K562 (cell line): Measurements from ENCODE around the gene TMPRSS5. TPM values are rescaled to one million over a fixed set of nuclear protein-coding genes. Genes with fewer than 3 reads are reported as not detected.

Experiments
- BDP1 ChIP-seq: IDR thresholded peaks from 3 replicates; pipeline ENCODE4 v1.6.1; 2011; ENCODE audit not compliant: insufficient read length, insufficient read depth
- ELF4 ChIP-seq: fragments of 450-650 bp; formaldehyde crosslinking; IDR thresholded peaks from 2 replicates; pipeline ENCODE4 v1.4.0; 2022; ENCODE audit warnings: missing genetic modification characterization
- FOXJ2 ChIP-seq: fragments of 200-800 bp; sonication (Bioruptor generic); IDR thresholded peaks from 2 replicates; pipeline ENCODE4 v1.6.1; 2016; ENCODE audit warnings: missing genetic modification characterization, missing compliant biosample characterization
- FOXM1 ChIP-seq, 2 experiments: fragments of 450-650 bp in 1 of 2; sonication (generic) in 1 of 2; formaldehyde crosslinking in 1 of 2; IDR thresholded peaks; 2 replicates each; pipeline versions ENCODE4 v1.6.1 to v1.9.0; 2017 to 2022; ENCODE audit warnings: low read depth in 2 of 2, mild to moderate bottlenecking in 2 of 2, missing genetic modification reagents in 1 of 2, moderate library complexity in 1 of 2
- KAT8 ChIP-seq: fragments of 450-650 bp; IDR thresholded peaks from 2 replicates; pipeline ENCODE4 v1.6.1; 2016; ENCODE audit warnings: low read depth, mild to moderate bottlenecking
- MYNN ChIP-seq, 2 experiments: sonication (generic); formaldehyde crosslinking in 1 of 2; IDR thresholded peaks; 2 replicates each; pipeline versions ENCODE4 v1.5.0 to v1.6.1; 2016 to 2020; ENCODE audit warnings: antibody characterized with exemption in 1 of 2, missing genetic modification reagents in 1 of 2
- RBM25 ChIP-seq: fragments of 200-400 bp; formaldehyde crosslinking; IDR thresholded peaks from 2 replicates; pipeline ENCODE4 v1.6.1; 2018; ENCODE audit warnings: low read length, low read depth, moderate library complexity; ENCODE audit not compliant: severe bottlenecking
- RHOXF2B ChIP-seq: fragments of 250-450 bp; sonication (Bioruptor Pico); conservative IDR thresholded peaks from 2 replicates; pipeline ENCODE4 v1.5.1; 2021
- SPI1 ChIP-seq: IDR thresholded peaks from 2 replicates; pipeline ENCODE4 v1.6.1; 2011; ENCODE audit warnings: low read depth, low read length, control low read depth, borderline replicate concordance
- THRAP3 ChIP-seq: fragments of 450-650 bp; IDR thresholded peaks from 2 replicates; pipeline ENCODE4 v1.6.1; 2016; ENCODE audit warnings: mild to moderate bottlenecking, inconsistent platforms, borderline replicate concordance
- UBTF ChIP-seq, 2 experiments: IDR thresholded peaks; 2 replicates each; pipeline ENCODE4 v1.6.1; 2012; ENCODE audit warnings: improper control_type of control experiment in 2 of 2, low read depth in 2 of 2, low read length in 2 of 2, borderline replicate concordance in 1 of 2
- YY1 ChIP-seq, 3 experiments: IDR thresholded peaks; 2 replicates each; pipeline ENCODE4 v1.6.1; 2011; ENCODE audit warnings: low read length in 2 of 3, mild to moderate bottlenecking in 2 of 3, moderate library complexity in 2 of 3, borderline replicate concordance in 1 of 3, control low read depth in 1 of 3, low read depth in 1 of 3; ENCODE audit not compliant: insufficient read depth in 3 of 3, insufficient replicate concordance in 2 of 3, control insufficient read depth in 1 of 3, insufficient read length in 1 of 3; ENCODE audit errors: extremely low read depth in 1 of 3
- ZBTB1 ChIP-seq: sonication (generic); formaldehyde crosslinking; IDR thresholded peaks from 2 replicates; pipeline ENCODE4 v1.8.1; 2023; ENCODE audit warnings: missing genetic modification reagents, low read depth, mild to moderate bottlenecking, borderline replicate concordance
- ZBTB2 ChIP-seq: fragments of 450-650 bp; IDR thresholded peaks from 2 replicates; pipeline ENCODE4 v1.6.1; 2016; ENCODE audit warnings: antibody characterized with exemption
- ZFX ChIP-seq: sonication (generic); formaldehyde crosslinking; IDR thresholded peaks from 2 replicates; pipeline ENCODE4 v1.8.0; 2022; ENCODE audit warnings: mild to moderate bottlenecking, missing genetic modification reagents, moderate library complexity
- ZNF408 ChIP-seq: fragments of 250-450 bp; sonication (Bioruptor Pico); IDR thresholded peaks from 2 replicates; pipeline ENCODE4 v1.4.0; 2020; ENCODE audit warnings: low read depth, mild to moderate bottlenecking, moderate library complexity
- ZNF41 ChIP-seq: fragments of 250-450 bp; sonication (Bioruptor Pico); conservative IDR thresholded peaks from 2 replicates; pipeline ENCODE4 v1.4.0; 2020; ENCODE audit warnings: mild to moderate bottlenecking
- ZSCAN32 ChIP-seq: fragments of 450-650 bp; formaldehyde crosslinking; IDR thresholded peaks from 2 replicates; pipeline ENCODE4 v1.4.0; 2020; ENCODE audit warnings: mild to moderate bottlenecking, moderate library complexity
- polyA plus RNA-seq, 8 experiments: library from polyadenylated mRNA; depleted of rRNA in 4 of 8; stranded (reverse) in 5 of 8; unstranded in 3 of 8; fragments of >200 nt; fragmentation: Nextera tagmentation in 2 of 8; fragmentation: Illumina TruSeq in 1 of 8; extraction: Ambion mirVana in 2 of 8; extraction: Trizol in 1 of 8; gene quantifications; 2 replicates each; pipeline versions ENCODE4 v1.2.1 to v1.2.3, GENCODE V29; 2011 to 2014; ENCODE audit warnings: inconsistent platforms in 1 of 8, missing spikeins in 1 of 8
- total RNA-seq, 7 experiments: library from RNA; depleted of rRNA in 6 of 7; stranded (reverse); fragments of >200 nt in 6 of 7; fragmentation: Illumina TruSeq in 2 of 7; extraction: Trizol in 2 of 7; gene quantifications; 2 replicates each; pipeline versions ENCODE4 v1.2.1 to v1.2.3, GENCODE V29; 2011 to 2021; ENCODE audit warnings: low replicate concordance in 1 of 7
- TF ChIP-seq, protein P1 (sequence below): sonication (generic); formaldehyde crosslinking; IDR thresholded peaks from 2 replicates; pipeline ENCODE4 v1.8.0; 2022; ENCODE audit warnings: missing genetic modification reagents, mild to moderate bottlenecking, borderline replicate concordance

The TMPRSS5 gene
- total and polyA plus RNA-seq, 9 of the 15 experiments (the other 6 are each of a cell fraction or from before 2014, with no cell fraction given): 0.07 to 0.49 (median 0.17) TPM; not detected in 1

GRCh38 chr11:113690619-113691569 lies 15.2 kb downstream of the TMPRSS5 start (continued):
- TF ChIP-seq ZBTB1 (CRISPR knock-in tag) (peak; percentile 61; the same call in 1 of the 2 replicates), FOXM1 (IDR thresholded peaks at IDR 0.05; ENCODE audit: low read depth) (no peak), FOXM1 (CRISPR knock-in tag; IDR thresholded peaks at IDR 0.05; ENCODE audit: low read depth) (no peak), KAT8 (no peak), RHOXF2B (CRISPR knock-in tag) (no peak), ZNF41 (CRISPR knock-in tag) (no peak), ZBTB2 (peak; percentile 62; the same call in 1 of the 2 replicates), ZFX (CRISPR knock-in tag) (peak; percentile 61), ELF4 (CRISPR knock-in tag) (peak; percentile 26; the same call in 1 of the 2 replicates), UBTF (IDR thresholded peaks at IDR 0.05; ENCODE audit: borderline replicate concordance in 1 of 2, low read depth in 2 of 2, low read length in 2 of 2) (peak in 1 of 2 experiments; percentile 61; a peak in 1 of 4 replicates), MYNN (IDR thresholded peaks at IDR 0.05) (peak; percentile 91), MYNN (CRISPR knock-in tag; IDR thresholded peaks at IDR 0.05) (no peak), THRAP3 (no peak), SPI1 (no peak), ZSCAN32 (CRISPR knock-in tag) (no peak), BDP1 (no peak), RBM25 (no peak), FOXJ2 (no peak), YY1 (IDR thresholded peaks at IDR 0.05; ENCODE audit: borderline replicate concordance in 1 of 3, control insufficient read depth in 1 of 3, extremely low read depth in 1 of 3, insufficient read depth in 3 of 3, insufficient read length in 1 of 3, insufficient replicate concordance in 2 of 3, low read depth in 1 of 3, low read length in 2 of 3) (no peak), ZNF408 (CRISPR knock-in tag) (no peak)
- TF ChIP-seq, protein P1, sequence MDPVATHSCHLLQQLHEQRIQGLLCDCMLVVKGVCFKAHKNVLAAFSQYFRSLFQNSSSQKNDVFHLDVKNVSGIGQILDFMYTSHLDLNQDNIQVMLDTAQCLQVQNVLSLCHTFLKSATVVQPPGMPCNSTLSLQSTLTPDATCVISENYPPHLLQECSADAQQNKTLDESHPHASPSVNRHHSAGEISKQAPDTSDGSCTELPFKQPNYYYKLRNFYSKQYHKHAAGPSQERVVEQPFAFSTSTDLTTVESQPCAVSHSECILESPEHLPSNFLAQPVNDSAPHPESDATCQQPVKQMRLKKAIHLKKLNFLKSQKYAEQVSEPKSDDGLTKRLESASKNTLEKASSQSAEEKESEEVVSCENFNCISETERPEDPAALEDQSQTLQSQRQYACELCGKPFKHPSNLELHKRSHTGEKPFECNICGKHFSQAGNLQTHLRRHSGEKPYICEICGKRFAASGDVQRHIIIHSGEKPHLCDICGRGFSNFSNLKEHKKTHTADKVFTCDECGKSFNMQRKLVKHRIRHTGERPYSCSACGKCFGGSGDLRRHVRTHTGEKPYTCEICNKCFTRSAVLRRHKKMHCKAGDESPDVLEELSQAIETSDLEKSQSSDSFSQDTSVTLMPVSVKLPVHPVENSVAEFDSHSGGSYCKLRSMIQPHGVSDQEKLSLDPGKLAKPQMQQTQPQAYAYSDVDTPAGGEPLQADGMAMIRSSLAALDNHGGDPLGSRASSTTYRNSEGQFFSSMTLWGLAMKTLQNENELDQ (CRISPR knock-in tag): no peak
